H1 (cell line): Measurements from ENCODE around the gene PPP1R3C. TPM values are rescaled to one million over a fixed set of nuclear protein-coding genes. Genes with fewer than 3 reads are reported as not detected.

Experiments
- CTCF ChIA-PET: fragments of 300-600 bp; sonication (Branson Sonifier 250); formaldehyde crosslinking; loops from one replicate; lab custom pipeline; 2021; ENCODE audit not compliant: partially characterized antibody; lab: Charles Lee
- POLR2A ChIA-PET: fragments of 300-600 bp; sonication (Branson Sonifier 250); formaldehyde crosslinking; loops from one replicate; lab custom pipeline; 2021; ENCODE audit warnings: inconsistent platforms; ENCODE audit not compliant: partially characterized antibody; lab: Charles Lee
- DNase-seq, 2 experiments: peaks; one replicate each; pipeline versions ENCODE4 v3.0.0 to v3.0.0-alpha.2; 2010 to 2022; ENCODE audit warnings: low spot score in 2 of 2, low read depth in 1 of 2, mixed read lengths in 1 of 2
- FAIRE-seq: peaks from 2 replicates; lab custom pipeline; 2011; peaks lifted over from hg19 to GRCh38; lab: Jason Lieb, UNC
- H2AFZ ChIP-seq: 2 replicates; pipeline ENCODE4 v1.8.1; 2012; ENCODE audit warnings: low read length, inconsistent platforms
- H2AK5ac ChIP-seq: 2 replicates; pipeline ENCODE4 v1.6.1; 2013; ENCODE audit warnings: low read depth, low read length
- H2BK120ac ChIP-seq: replicated peaks from 2 replicates; pipeline ENCODE3; 2013; ENCODE audit warnings: low read depth, low read length, inconsistent platforms
- H2BK12ac ChIP-seq: 2 replicates; pipeline ENCODE4 v1.6.1; 2013; ENCODE audit warnings: low read depth, low read length
- H2BK15ac ChIP-seq: 2 replicates; pipeline ENCODE4 v1.6.1; 2013; ENCODE audit warnings: low read length
- H2BK20ac ChIP-seq: 2 replicates; pipeline ENCODE4 v1.6.1; 2013; ENCODE audit warnings: low read length
- H2BK5ac ChIP-seq: 2 replicates; pipeline ENCODE4 v1.6.1; 2013; ENCODE audit warnings: low read depth, low read length
- H3K14ac ChIP-seq: 2 replicates; pipeline ENCODE4 v1.6.1; 2013; ENCODE audit warnings: inconsistent platforms; ENCODE audit not compliant: insufficient read length
- H3K18ac ChIP-seq: 2 replicates; pipeline ENCODE4 v1.6.1; 2013; ENCODE audit warnings: low read length; ENCODE audit errors: extremely low read depth
- H3K23ac ChIP-seq: 2 replicates; pipeline ENCODE4 v1.6.1; 2013; ENCODE audit warnings: inconsistent platforms; ENCODE audit not compliant: insufficient read length
- H3K23me2 ChIP-seq: 2 replicates; pipeline ENCODE4 v1.6.1; 2013; ENCODE audit warnings: low read depth, low read length
- H3K27ac ChIP-seq: 2 replicates; pipeline ENCODE4 v1.6.1; 2011; ENCODE audit warnings: low read depth, low read length, inconsistent platforms
- H3K27me3 ChIP-seq, 4 experiments: replicated peaks in 1 of 4; 1 replicate in 1 of 4; 2 replicates in 3 of 4; pipeline versions ENCODE4 v1.6.1 to v1.8.1; 2011 to 2013; ENCODE audit warnings: low read length in 3 of 4, mild to moderate bottlenecking in 3 of 4, inconsistent platforms in 2 of 4, mixed read lengths in 2 of 4, moderate library complexity in 1 of 4; ENCODE audit not compliant: control insufficient read depth in 3 of 4, insufficient read depth in 3 of 4; ENCODE audit errors: extremely low read depth in 1 of 4
- H3K36me3 ChIP-seq, 4 experiments: 2 replicates each; pipeline versions ENCODE4 v1.6.1 to v1.8.1; 2011 to 2013; ENCODE audit warnings: mild to moderate bottlenecking in 4 of 4, low read length in 3 of 4, moderate library complexity in 2 of 4, control low read depth in 1 of 4, inconsistent platforms in 1 of 4; ENCODE audit not compliant: insufficient read depth in 4 of 4, control insufficient read depth in 2 of 4
- H3K4ac ChIP-seq: replicated peaks from 2 replicates; pipeline ENCODE3; 2013; ENCODE audit warnings: low read length, low read depth, mixed read lengths, inconsistent platforms; ENCODE audit not compliant: insufficient read length
- H3K4me1 ChIP-seq, 4 experiments: replicated peaks in 1 of 4; 1 replicate in 1 of 4; 2 replicates in 3 of 4; pipeline versions ENCODE4 v1.6.1 to v1.8.1; 2011 to 2013; ENCODE audit warnings: low read length in 3 of 4, inconsistent platforms in 2 of 4, mixed read lengths in 1 of 4; ENCODE audit not compliant: insufficient read depth in 4 of 4, control insufficient read depth in 3 of 4
- H3K4me2 ChIP-seq, 2 experiments: 2 replicates each; pipeline versions ENCODE4 v1.6.1 to v1.8.1; 2011 to 2013; ENCODE audit warnings: low read depth in 2 of 2, low read length in 2 of 2, control low read depth in 1 of 2, inconsistent platforms in 1 of 2, mild to moderate bottlenecking in 1 of 2; ENCODE audit not compliant: insufficient read depth in 1 of 2
- H3K4me3 ChIP-seq, 4 experiments: fragments of 200-600, 300-600 bp in 1 of 4; sonication (generic), shearing (Covaris generic), sonication (Bioruptor Twin) in 1 of 4; 2 replicates each; pipeline versions ENCODE4 v1.5.1 to v1.8.1; 2011 to 2016; ENCODE audit warnings: low read length in 4 of 4, low read depth in 3 of 4, control low read depth in 2 of 4, inconsistent platforms in 2 of 4, mild to moderate bottlenecking in 2 of 4, mixed read lengths in 1 of 4, moderate library complexity in 1 of 4; ENCODE audit not compliant: insufficient read depth in 2 of 4; ENCODE audit errors: extremely low read depth in 1 of 4
- H3K56ac ChIP-seq: replicated peaks from 2 replicates; pipeline ENCODE3; 2013; ENCODE audit warnings: low read depth, mild to moderate bottlenecking, mixed read lengths, low read length, inconsistent platforms; ENCODE audit not compliant: insufficient read length
- H3K79me1 ChIP-seq: 2 replicates; pipeline ENCODE4 v1.6.1; 2013; ENCODE audit warnings: low read depth, low read length, control low read depth
- H3K79me2 ChIP-seq, 2 experiments: 2 replicates each; pipeline versions ENCODE4 v1.6.1 to v1.8.1; 2012 to 2013; ENCODE audit warnings: low read length in 2 of 2, mild to moderate bottlenecking in 2 of 2, inconsistent platforms in 1 of 2; ENCODE audit not compliant: insufficient read depth in 2 of 2, control insufficient read depth in 1 of 2
- H3K9ac ChIP-seq, 4 experiments: replicated peaks in 1 of 4; 1 replicate in 1 of 4; 2 replicates in 3 of 4; pipeline versions ENCODE4 v1.6.1 to v1.8.1; 2011 to 2013; ENCODE audit warnings: low read depth in 3 of 4, low read length in 3 of 4, control low read depth in 2 of 4, mild to moderate bottlenecking in 2 of 4, moderate library complexity in 2 of 4, inconsistent platforms in 1 of 4; ENCODE audit errors: extremely low read depth in 1 of 4
- H3K9me3 ChIP-seq, 2 experiments: 2 replicates each; pipeline versions ENCODE4 v1.6.1 to v1.8.1; 2012 to 2013; ENCODE audit warnings: mild to moderate bottlenecking in 2 of 2, moderate library complexity in 2 of 2, control low read depth in 1 of 2, inconsistent platforms in 1 of 2, low read depth in 1 of 2, low read length in 1 of 2, mixed read lengths in 1 of 2; ENCODE audit not compliant: insufficient read depth in 2 of 2
- H4K20me1 ChIP-seq, 2 experiments: replicated peaks in 1 of 2; 2 replicates each; pipeline versions ENCODE3 to v1.8.1; 2011 to 2013; ENCODE audit warnings: inconsistent platforms in 2 of 2, low read length in 2 of 2, mild to moderate bottlenecking in 1 of 2; ENCODE audit not compliant: insufficient read depth in 2 of 2, control insufficient read depth in 1 of 2
- H4K5ac ChIP-seq: 2 replicates; pipeline ENCODE4 v1.6.1; 2013; ENCODE audit warnings: low read length, low read depth, mixed read lengths, inconsistent platforms; ENCODE audit not compliant: insufficient read length
- H4K8ac ChIP-seq: 2 replicates; pipeline ENCODE4 v1.8.0; 2013; ENCODE audit warnings: mild to moderate bottlenecking, moderate library complexity, low read length, inconsistent platforms; ENCODE audit not compliant: insufficient read depth; ENCODE audit errors: extremely low read depth
- H4K91ac ChIP-seq: replicated peaks from 2 replicates; pipeline ENCODE3; 2013; ENCODE audit warnings: low read length, mixed read lengths, inconsistent platforms; ENCODE audit not compliant: insufficient read length
- RNF2 ChIP-seq: fragments of 200-900, 300-1000 bp; sonication (generic); IDR thresholded peaks from 2 replicates; pipeline ENCODE4 v1.7.1; 2016; ENCODE audit warnings: borderline replicate concordance, low read depth, mild to moderate bottlenecking, antibody characterized with exemption, low read length; ENCODE audit not compliant: poor library complexity, severe bottlenecking; ENCODE audit errors: missing control alignments
- SIRT6 ChIP-seq: IDR thresholded peaks from one replicate; pipeline ENCODE4 v1.7.1; 2012; ENCODE audit warnings: low read length, inconsistent platforms
- YY1 ChIP-seq: IDR thresholded peaks from 2 replicates; pipeline ENCODE4 v1.6.1; 2011; ENCODE audit warnings: low read depth, mild to moderate bottlenecking, low read length
- WGBS, 2 experiments: shearing (Covaris generic) in 1 of 2; methylation state at CpG; one replicate each; pipeline versions ENCODE4 v1.1.6 to v1.1.7; 2013 to 2015; ENCODE audit warnings: low lambda C conversion rate in 2 of 2, mixed read lengths in 2 of 2, inconsistent platforms in 1 of 2, low coverage in 1 of 2, missing lambda C conversion rate in 1 of 2; ENCODE audit not compliant: insufficient replicate concordance in 2 of 2, insufficient coverage in 1 of 2, insufficient read length in 1 of 2; ENCODE audit errors: extremely low coverage in 1 of 2, missing lambda C conversion rate in 1 of 2; 5-methylcytosine and 5-hydroxymethylcytosine counted together
- polyA plus RNA-seq, 7 experiments: library from polyadenylated mRNA; depleted of rRNA in 3 of 7; stranded (reverse) in 5 of 7; unstranded in 2 of 7; fragments of >200 nt in 5 of 7; fragments of 200-250 nt in 2 of 7; gene quantifications; 1 replicate in 5 of 7; 2 replicates in 1 of 7; 4 replicates in 1 of 7; pipeline versions ENCODE4 v1.2.1 to v1.2.3, GENCODE V29; 2011 to 2013; ENCODE audit warnings: missing spikeins in 2 of 7, mixed read lengths in 2 of 7
- total RNA-seq: library from RNA; stranded (reverse); fragmentation: NEBNext Ultra II Directional; extraction: Animal tissue kit (Norgen Biotek cat#: 25700); gene quantifications from 2 replicates; pipeline ENCODE4 v1.2.1, GENCODE V29; 2021

Gene PPP1R3C
- total and polyA plus RNA-seq, 2 of the 8 experiments (the other 6 are each of a cell fraction or from before 2014, with no cell fraction given) = 1.3 TPM

- Histone ChIP-seq H3K79me2 (no peaks in the 10 kb centered on the region), H4K5ac (no peak overlapping the region), H4K20me1 (no peaks in the 10 kb centered on the region), H2BK12ac (no peak overlapping the region), H3K27me3 (no peaks in the 10 kb centered on the region), H4K8ac (no peak overlapping the region), H4K91ac (no peak overlapping the region)
- CTCF ChIA-PET = interaction anchor here (0.7 to 1.6 kb wide), 7 partner anchors 11 to 242 kb away, joined by 3 to 4 read pairs (median 3); partner anchors contain the start of gene PPP1R3C
- no peak for TF ChIP-seq YY1
- TF ChIP-seq SIRT6 = no peak
- TF ChIP-seq RNF2 = no peak
- TF ChIP-seq, all 59 proteins: peak for 0
- no peak overlapping the region for H2AK5ac ChIP-seq
- H2BK120ac ChIP-seq = no peak overlapping the region
- no peak overlapping the region for H3K4ac ChIP-seq
- no peak overlapping the region for H2BK5ac ChIP-seq
- H3K27ac ChIP-seq = no peak overlapping the region
- H3K23me2 ChIP-seq = no peaks in the 10 kb centered on the region
- H3K56ac ChIP-seq = no peak overlapping the region
- no peaks in the 10 kb centered on the region; a peak in 1 of 4 replicates for H3K9me3 ChIP-seq
- no peaks in the 10 kb centered on the region for H3K4me1 ChIP-seq
- no peak overlapping the region for H3K4me3 ChIP-seq
- no peaks in the 10 kb centered on the region for H3K36me3 ChIP-seq
- H2BK15ac ChIP-seq = no peak overlapping the region
- no peak overlapping the region for H3K14ac ChIP-seq
- no peak overlapping the region for H2AFZ ChIP-seq
- no peak overlapping the region for H3K9ac ChIP-seq
- no peak for FAIRE-seq
- H2BK20ac ChIP-seq = no peak overlapping the region
- H3K23ac ChIP-seq = no peak overlapping the region
- no peak overlapping the region for H3K18ac ChIP-seq
- no peaks in the 10 kb centered on the region for H3K79me1 ChIP-seq
- WGBS, 2 experiments = 85% methylated on average over 1 of the region's 1 CpG; no CpG with 5 or more reads in 1 of the 2 experiments
- no peak overlapping the region for H3K4me2 ChIP-seq
- no peak for DNase-seq
- POLR2A ChIA-PET = no interaction called here
These were observed 11.3 kb downstream of the PPP1R3C start for GRCh38 chr10:91621483-91622113.
